ENCODE results near the gene SLC35E1.
A peak's percentile ranks its signal among the peaks of the same experiment; 100 is the strongest.

SLC35E1 gene

GRCh38 chr19:16571283-16571682 lies 932 bp downstream of the SLC35E1 start:
- TF ChIP-seq, protein P1, sequence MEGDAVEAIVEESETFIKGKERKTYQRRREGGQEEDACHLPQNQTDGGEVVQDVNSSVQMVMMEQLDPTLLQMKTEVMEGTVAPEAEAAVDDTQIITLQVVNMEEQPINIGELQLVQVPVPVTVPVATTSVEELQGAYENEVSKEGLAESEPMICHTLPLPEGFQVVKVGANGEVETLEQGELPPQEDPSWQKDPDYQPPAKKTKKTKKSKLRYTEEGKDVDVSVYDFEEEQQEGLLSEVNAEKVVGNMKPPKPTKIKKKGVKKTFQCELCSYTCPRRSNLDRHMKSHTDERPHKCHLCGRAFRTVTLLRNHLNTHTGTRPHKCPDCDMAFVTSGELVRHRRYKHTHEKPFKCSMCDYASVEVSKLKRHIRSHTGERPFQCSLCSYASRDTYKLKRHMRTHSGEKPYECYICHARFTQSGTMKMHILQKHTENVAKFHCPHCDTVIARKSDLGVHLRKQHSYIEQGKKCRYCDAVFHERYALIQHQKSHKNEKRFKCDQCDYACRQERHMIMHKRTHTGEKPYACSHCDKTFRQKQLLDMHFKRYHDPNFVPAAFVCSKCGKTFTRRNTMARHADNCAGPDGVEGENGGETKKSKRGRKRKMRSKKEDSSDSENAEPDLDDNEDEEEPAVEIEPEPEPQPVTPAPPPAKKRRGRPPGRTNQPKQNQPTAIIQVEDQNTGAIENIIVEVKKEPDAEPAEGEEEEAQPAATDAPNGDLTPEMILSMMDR (IDR thresholded peaks at IDR 0.05; ENCODE audit: low read depth, low read length, missing control alignments): no peak
- DNase-seq: no peak
- Histone ChIP-seq H3K27ac (peak overlapping the region; percentile 71), H3K4me3 (ENCODE audit: low read depth, low read length) (peak overlapping the region; percentile 76), H3K27me3 (replicated peaks) (no peaks in the 10 kb centered on the region), H3K36me3 (replicated peaks) (peaks cover 31% of the 10 kb centered on the region)
- in situ Hi-C loops (cut with HindIII; ENCODE audit: low pct_ligation_motif_present, low sequenced_read_pairs): no loop called here

DNA sequence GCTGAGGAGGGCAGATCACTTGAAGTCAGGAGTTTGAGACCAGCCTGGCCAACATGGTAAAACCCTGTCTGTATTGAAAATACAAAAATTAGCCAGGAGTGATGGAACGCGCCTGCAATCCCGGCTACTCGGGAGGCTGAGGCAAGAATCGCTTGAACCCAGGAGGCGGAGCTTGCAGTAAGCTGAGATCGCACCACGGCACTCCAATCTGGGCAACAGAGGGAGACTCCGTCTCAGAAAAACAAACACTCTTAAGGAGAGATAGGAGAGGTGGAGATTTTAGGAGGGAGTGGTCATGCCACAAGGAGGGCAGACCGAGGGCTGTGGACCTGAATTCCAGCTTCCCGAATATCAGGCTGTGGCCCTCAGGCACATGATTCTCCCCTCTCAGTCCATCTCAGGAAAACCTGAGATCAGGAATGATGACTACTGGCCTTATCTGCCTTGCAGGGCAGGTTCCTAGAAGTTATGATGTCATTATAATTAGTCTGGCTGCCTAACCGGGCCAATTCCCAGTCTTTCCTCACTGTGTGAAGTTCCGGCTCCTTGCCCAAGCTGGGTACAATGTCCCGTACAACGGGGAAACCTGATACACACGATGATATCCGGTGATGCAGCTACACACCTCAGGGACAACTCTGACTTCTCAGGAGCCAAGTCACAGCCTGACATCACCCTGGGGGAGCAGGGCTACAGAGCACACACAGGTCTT lies 2.5 kb downstream of the SLC35E1 start:
- in situ Hi-C loops (cut with HindIII; ENCODE audit: low pct_ligation_motif_present, low sequenced_read_pairs): no loop called here
- Histone ChIP-seq H3K4me3 (ENCODE audit: low read depth, low read length) (no peak overlapping the region), H3K36me3 (replicated peaks) (peaks cover 39% of the 10 kb centered on the region), H3K27ac (no peak overlapping the region), H3K27me3 (replicated peaks) (no peaks in the 10 kb centered on the region)
- TF ChIP-seq, protein P1 (IDR thresholded peaks at IDR 0.05; ENCODE audit: low read depth, low read length, missing control alignments): no peak
- DNase-seq: no peak

DNA sequence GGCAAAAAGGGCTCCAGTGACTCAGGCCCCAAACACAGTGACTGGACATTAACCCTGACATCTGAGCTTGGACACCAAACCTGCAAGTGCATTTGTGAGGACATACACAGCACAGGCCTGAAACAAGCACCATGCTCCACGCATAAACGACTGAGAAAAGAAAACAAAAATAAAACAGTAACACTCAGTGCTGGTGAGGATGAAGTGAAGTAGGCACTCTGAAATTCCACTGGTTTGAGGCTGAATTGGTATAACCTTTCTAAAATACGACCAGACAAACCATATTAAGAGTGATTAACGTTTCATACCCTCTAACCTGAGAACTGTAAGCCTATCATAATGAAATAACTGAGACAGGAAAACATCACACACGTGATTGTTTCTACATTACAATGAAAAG lies 5.5 kb downstream of the SLC35E1 start:
- peaks cover 67% of the 10 kb centered on the region for H3K36me3 ChIP-seq (replicated peaks)
- no peak for DNase-seq
- TF ChIP-seq, protein P1 (IDR thresholded peaks at IDR 0.05; ENCODE audit: low read depth, low read length, missing control alignments): no peak
- H3K4me3 ChIP-seq (ENCODE audit: low read depth, low read length): no peak overlapping the region
- in situ Hi-C loops (cut with HindIII; ENCODE audit: low pct_ligation_motif_present, low sequenced_read_pairs): no loop called here
- no peaks in the 10 kb centered on the region for H3K27me3 ChIP-seq (replicated peaks)
- no peak overlapping the region for H3K27ac ChIP-seq

DNA sequence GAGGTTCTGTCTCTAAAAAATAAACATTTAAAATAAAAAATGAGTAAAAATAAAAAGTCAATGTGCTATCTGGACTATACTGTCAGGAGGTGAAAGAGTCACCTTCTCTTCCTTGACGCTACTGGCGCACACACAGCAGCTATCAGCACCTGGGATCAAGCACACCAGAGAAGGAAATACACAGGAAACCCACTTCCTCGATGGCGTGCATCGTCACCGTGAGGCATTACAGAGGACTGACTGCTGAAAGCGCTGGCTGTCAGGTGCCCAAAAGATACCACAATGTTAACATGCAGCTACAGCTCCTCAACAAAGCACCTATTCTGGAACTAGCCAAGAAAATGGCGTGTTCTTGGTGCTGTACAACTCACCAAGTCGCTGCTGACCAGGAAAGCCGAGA lies 6.1 kb downstream of the SLC35E1 start:
- TF ChIP-seq, protein P1 (IDR thresholded peaks at IDR 0.05; ENCODE audit: low read depth, low read length, missing control alignments): no peak
- no peak for DNase-seq
- Histone ChIP-seq H3K36me3 (replicated peaks) (peaks cover 73% of the 10 kb centered on the region), H3K4me3 (ENCODE audit: low read depth, low read length) (no peak overlapping the region), H3K27me3 (replicated peaks) (no peaks in the 10 kb centered on the region), H3K27ac (no peak overlapping the region)
- in situ Hi-C loops (cut with HindIII; ENCODE audit: low pct_ligation_motif_present, low sequenced_read_pairs): no loop called here

DNA sequence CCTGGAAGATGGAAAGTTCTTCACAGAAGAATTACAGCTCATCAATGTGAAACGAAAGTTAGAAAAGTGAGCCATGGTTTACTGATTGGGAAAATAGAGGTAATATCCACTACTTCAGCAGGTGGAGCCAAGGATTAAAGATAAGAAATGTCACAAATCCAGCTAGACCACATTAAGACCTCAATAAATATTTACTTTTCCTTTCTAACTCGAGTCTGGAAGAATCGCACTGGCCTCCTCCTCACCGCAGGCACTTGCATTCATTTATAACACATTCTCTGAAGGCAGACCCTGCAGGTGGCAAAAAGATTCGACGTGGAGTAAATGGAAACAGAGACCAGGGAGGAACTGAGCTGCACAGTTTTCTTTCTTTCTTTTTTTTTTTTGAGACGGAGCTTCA lies 7.4 kb downstream of the SLC35E1 start:
- TF ChIP-seq, protein P1 (IDR thresholded peaks at IDR 0.05; ENCODE audit: low read depth, low read length, missing control alignments): no peak
- peaks cover 77% of the 10 kb centered on the region for H3K36me3 ChIP-seq (replicated peaks)
- no peak overlapping the region for H3K27ac ChIP-seq
- DNase-seq: no peak
- H3K4me3 ChIP-seq (ENCODE audit: low read depth, low read length): no peak overlapping the region
- in situ Hi-C loops (cut with HindIII; ENCODE audit: low pct_ligation_motif_present, low sequenced_read_pairs): no loop called here
- H3K27me3 ChIP-seq (replicated peaks): no peaks in the 10 kb centered on the region

GRCh38 chr19:16562608-16563025 lies 9.6 kb downstream of the SLC35E1 start:
- TF ChIP-seq, protein P1 (IDR thresholded peaks at IDR 0.05; ENCODE audit: low read depth, low read length, missing control alignments): no peak
- H3K36me3 ChIP-seq (replicated peaks): peaks cover 77% of the 10 kb centered on the region
- no peaks in the 10 kb centered on the region for H3K27me3 ChIP-seq (replicated peaks)

More at GRCh38 chr19:16562608-16563025, 9.6 kb downstream of the SLC35E1 start:
- DNase-seq: no peak
- in situ Hi-C loops (cut with HindIII; ENCODE audit: low pct_ligation_motif_present, low sequenced_read_pairs): no loop called here
- Histone ChIP-seq H3K4me3 (ENCODE audit: low read depth, low read length) (no peak overlapping the region), H3K27ac (no peak overlapping the region)
